ENCODE data around the gene TPM4.

TPM4 gene

DNA sequence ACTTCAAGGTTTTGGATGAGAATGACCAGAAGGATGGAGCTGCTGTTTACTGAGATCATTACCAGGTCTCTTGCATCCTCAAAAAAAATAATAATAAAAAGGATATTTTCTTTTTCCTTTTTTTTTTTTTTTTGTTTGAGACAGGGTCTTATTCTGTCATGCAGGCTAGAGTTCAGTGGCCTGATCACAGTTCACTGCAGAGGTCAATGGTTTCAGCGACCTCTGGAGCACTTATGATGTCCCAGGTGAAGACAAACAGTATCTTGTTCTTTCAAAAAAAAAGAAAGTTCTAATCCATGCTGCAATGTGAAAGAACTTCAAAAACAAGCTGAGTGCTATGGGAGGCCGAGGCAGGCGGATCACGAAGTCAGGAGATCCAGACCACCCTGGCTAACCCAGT lies 30.4 kb upstream of the TPM4 start:
- TF ChIP-seq, protein P1, sequence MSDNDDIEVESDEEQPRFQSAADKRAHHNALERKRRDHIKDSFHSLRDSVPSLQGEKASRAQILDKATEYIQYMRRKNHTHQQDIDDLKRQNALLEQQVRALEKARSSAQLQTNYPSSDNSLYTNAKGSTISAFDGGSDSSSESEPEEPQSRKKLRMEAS (IDR thresholded peaks at IDR 0.05), result no peak
- TF ChIP-seq ZBTB7A (IDR thresholded peaks at IDR 0.05; ENCODE audit: low read depth), result no peak
- TF ChIP-seq EP300 (IDR thresholded peaks at IDR 0.05; ENCODE audit: borderline replicate concordance), result no peak
- TF ChIP-seq TEAD4 (IDR thresholded peaks at IDR 0.05), result no peak
- no peak for TF ChIP-seq CREB1 (IDR thresholded peaks at IDR 0.05; ENCODE audit: low read depth)

DNA sequence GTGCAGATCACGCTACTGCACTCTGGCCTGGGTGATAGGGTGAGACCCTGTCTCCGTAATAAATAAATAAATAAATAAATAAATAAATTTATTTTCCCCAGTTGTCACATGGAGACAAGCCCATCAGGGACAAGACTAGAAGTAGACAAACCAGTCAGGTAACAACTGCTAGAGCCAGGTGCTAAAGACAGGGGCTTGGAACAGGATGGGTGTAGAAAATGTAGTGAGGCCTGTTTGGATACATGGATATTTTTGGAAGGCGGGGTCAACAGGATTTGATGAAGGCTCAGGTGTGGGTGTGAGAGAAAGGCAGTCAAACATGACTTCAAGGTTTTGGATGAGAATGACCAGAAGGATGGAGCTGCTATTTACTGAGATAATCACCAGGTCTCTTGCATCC lies 27.7 kb upstream of the TPM4 start:
- no peak for TF ChIP-seq TCF12 (IDR thresholded peaks at IDR 0.05; ENCODE audit: low read depth)
- TF ChIP-seq, protein P1 (IDR thresholded peaks at IDR 0.05), result no peak
- no peak for TF ChIP-seq YY1 (IDR thresholded peaks at IDR 0.05; ENCODE audit: low read depth)
- no peak for TF ChIP-seq TEAD4 (IDR thresholded peaks at IDR 0.05)
- no peak for TF ChIP-seq EGR1 (IDR thresholded peaks at IDR 0.05)
- TF ChIP-seq CEBPB (IDR thresholded peaks at IDR 0.05), result no peak
- TF ChIP-seq FOXM1 (IDR thresholded peaks at IDR 0.05; ENCODE audit: borderline replicate concordance, low read depth), result no peak

DNA sequence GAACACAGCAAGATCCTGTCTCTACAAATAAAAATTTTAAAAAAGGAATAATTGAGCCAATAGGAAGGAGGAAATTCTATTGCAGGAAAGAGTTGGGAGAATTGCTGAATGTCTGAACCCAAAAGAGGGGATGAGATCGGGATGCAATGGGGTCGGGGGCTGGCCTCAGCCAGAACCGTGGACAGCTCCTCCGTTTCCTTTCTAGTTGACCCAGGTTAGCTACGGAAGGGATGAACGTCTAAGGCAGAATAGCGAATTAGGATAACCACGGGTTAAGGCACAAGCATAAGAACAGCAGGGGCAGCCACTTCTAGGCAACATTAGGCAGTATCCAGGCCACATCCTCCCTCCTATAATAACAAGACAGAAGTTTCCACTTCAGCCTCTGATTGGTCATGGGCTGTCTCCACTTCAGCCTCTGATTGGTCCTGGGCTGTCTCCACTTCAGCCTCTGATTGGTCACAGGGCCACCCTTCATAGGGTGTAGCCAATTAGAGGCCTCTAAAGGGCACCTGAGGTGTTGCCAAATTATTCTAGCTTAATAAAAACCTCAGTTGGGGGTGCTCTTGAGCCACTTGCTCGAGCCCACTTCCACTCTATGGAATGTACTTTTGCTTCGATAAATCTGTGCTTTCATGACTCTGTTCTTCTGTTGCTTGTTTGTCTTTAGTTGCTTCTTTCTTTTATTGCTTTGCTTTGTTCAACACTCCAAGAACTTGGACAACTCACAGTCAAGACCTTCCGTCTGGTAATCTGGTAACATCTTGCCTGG lies 24.9 kb upstream of the TPM4 start:
- TF ChIP-seq CEBPB (IDR thresholded peaks at IDR 0.05) (no peak), RAD21 (IDR thresholded peaks at IDR 0.05; ENCODE audit: low read depth) (peak; percentile 37)
- TF ChIP-seq, protein P1 (IDR thresholded peaks at IDR 0.05), result no peak
- TF ChIP-seq, protein P2, sequence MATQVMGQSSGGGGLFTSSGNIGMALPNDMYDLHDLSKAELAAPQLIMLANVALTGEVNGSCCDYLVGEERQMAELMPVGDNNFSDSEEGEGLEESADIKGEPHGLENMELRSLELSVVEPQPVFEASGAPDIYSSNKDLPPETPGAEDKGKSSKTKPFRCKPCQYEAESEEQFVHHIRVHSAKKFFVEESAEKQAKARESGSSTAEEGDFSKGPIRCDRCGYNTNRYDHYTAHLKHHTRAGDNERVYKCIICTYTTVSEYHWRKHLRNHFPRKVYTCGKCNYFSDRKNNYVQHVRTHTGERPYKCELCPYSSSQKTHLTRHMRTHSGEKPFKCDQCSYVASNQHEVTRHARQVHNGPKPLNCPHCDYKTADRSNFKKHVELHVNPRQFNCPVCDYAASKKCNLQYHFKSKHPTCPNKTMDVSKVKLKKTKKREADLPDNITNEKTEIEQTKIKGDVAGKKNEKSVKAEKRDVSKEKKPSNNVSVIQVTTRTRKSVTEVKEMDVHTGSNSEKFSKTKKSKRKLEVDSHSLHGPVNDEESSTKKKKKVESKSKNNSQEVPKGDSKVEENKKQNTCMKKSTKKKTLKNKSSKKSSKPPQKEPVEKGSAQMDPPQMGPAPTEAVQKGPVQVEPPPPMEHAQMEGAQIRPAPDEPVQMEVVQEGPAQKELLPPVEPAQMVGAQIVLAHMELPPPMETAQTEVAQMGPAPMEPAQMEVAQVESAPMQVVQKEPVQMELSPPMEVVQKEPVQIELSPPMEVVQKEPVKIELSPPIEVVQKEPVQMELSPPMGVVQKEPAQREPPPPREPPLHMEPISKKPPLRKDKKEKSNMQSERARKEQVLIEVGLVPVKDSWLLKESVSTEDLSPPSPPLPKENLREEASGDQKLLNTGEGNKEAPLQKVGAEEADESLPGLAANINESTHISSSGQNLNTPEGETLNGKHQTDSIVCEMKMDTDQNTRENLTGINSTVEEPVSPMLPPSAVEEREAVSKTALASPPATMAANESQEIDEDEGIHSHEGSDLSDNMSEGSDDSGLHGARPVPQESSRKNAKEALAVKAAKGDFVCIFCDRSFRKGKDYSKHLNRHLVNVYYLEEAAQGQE (IDR thresholded peaks at IDR 0.05; ENCODE audit: low read depth), result peak; percentile 89

DNA sequence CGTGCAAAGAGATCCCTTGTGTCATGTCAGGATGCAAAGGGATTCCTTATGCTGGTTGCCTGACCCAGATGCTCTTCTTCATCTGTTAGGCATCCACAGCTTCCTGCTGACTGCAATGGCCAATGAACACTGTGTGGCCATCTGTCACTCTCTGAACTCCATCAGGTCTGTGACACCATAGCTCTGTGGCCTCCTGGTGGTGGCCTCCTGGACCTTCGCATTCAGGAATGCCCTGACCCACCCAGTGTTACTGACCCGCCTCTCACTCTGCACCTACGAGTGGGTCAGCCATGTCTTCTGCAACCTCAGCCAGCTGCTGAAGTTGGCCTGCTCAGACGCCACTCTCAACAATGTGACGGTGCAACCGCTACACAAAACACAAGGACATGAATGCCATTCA lies 23.9 kb upstream of the TPM4 start:
- TF ChIP-seq YY1 (IDR thresholded peaks at IDR 0.05; ENCODE audit: low read depth), result no peak
- TF ChIP-seq TCF12 (IDR thresholded peaks at IDR 0.05; ENCODE audit: low read depth), result no peak
- TF ChIP-seq ZBTB7A (IDR thresholded peaks at IDR 0.05; ENCODE audit: low read depth), result no peak
- TF ChIP-seq, protein P3, sequence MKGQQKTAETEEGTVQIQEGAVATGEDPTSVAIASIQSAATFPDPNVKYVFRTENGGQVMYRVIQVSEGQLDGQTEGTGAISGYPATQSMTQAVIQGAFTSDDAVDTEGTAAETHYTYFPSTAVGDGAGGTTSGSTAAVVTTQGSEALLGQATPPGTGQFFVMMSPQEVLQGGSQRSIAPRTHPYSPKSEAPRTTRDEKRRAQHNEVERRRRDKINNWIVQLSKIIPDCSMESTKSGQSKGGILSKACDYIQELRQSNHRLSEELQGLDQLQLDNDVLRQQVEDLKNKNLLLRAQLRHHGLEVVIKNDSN (IDR thresholded peaks at IDR 0.05), result no peak
- TF ChIP-seq, protein P2 (IDR thresholded peaks at IDR 0.05; ENCODE audit: low read depth), result no peak
- TF ChIP-seq, protein P1 (IDR thresholded peaks at IDR 0.05), result no peak
- TF ChIP-seq TEAD4 (IDR thresholded peaks at IDR 0.05), result no peak
- TF ChIP-seq EGR1 (IDR thresholded peaks at IDR 0.05), result no peak
- TF ChIP-seq TAF1 (IDR thresholded peaks at IDR 0.05; ENCODE audit: low read depth), result no peak
- TF ChIP-seq FOXM1 (IDR thresholded peaks at IDR 0.05; ENCODE audit: borderline replicate concordance, low read depth), result no peak
- no peak for TF ChIP-seq EP300 (IDR thresholded peaks at IDR 0.05; ENCODE audit: borderline replicate concordance)
- TF ChIP-seq CEBPB (IDR thresholded peaks at IDR 0.05), result no peak
- no peak for TF ChIP-seq CREB1 (IDR thresholded peaks at IDR 0.05; ENCODE audit: low read depth)
- TF ChIP-seq RAD21 (IDR thresholded peaks at IDR 0.05; ENCODE audit: low read depth), result no peak
- no peak for TF ChIP-seq NFIC (IDR thresholded peaks at IDR 0.05)

DNA sequence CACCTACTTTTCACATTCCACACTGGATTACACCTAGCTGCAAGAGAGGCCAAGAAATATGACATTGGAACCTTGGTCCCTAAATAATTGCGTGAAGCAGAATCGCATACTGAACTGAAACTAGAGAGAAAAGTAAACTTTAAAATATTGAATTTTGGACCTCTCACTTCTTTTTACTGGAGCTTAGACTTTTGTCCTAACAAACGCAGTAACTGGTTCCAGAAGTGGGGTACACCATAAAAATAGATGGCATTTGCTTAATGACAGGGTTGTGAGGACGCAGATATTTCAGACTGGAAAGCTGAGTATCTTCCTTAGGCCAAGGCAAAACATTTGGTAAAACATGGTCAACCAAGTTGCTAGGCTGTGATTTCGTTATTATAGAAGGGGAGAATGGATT lies 19.2 kb upstream of the TPM4 start:
- TF ChIP-seq EP300 (IDR thresholded peaks at IDR 0.05; ENCODE audit: borderline replicate concordance) (no peak), YY1 (IDR thresholded peaks at IDR 0.05; ENCODE audit: low read depth) (no peak), FOXM1 (IDR thresholded peaks at IDR 0.05; ENCODE audit: borderline replicate concordance, low read depth) (no peak), RAD21 (IDR thresholded peaks at IDR 0.05; ENCODE audit: low read depth) (no peak), NFIC (IDR thresholded peaks at IDR 0.05) (no peak), TCF12 (IDR thresholded peaks at IDR 0.05; ENCODE audit: low read depth) (no peak), ZBTB7A (IDR thresholded peaks at IDR 0.05; ENCODE audit: low read depth) (no peak), TAF1 (IDR thresholded peaks at IDR 0.05; ENCODE audit: low read depth) (no peak), EGR1 (IDR thresholded peaks at IDR 0.05) (no peak), CEBPB (IDR thresholded peaks at IDR 0.05) (no peak), CREB1 (IDR thresholded peaks at IDR 0.05; ENCODE audit: low read depth) (no peak), TEAD4 (IDR thresholded peaks at IDR 0.05) (no peak)
- TF ChIP-seq, protein P3 (IDR thresholded peaks at IDR 0.05), result no peak
- TF ChIP-seq, protein P1 (IDR thresholded peaks at IDR 0.05), result no peak
- TF ChIP-seq, protein P2 (IDR thresholded peaks at IDR 0.05; ENCODE audit: low read depth), result no peak
